HL-60 (cell line): ENCODE measurements around the gene SMG1.

Source experiments
- DNase-seq, 2 experiments: peaks; one replicate each; pipeline ENCODE4 v3.0.0-alpha.2; 2010 to 2020; ENCODE audit warnings: low read depth in 1 of 2, low spot score in 1 of 2
- H3K27ac ChIP-seq: fragments of 250-450 bp; sonication (Bioruptor Pico); replicated peaks from 2 replicates; pipeline ENCODE4 v1.5.1; 2020; ENCODE audit warnings: mild to moderate bottlenecking, moderate library complexity
- H3K27me3 ChIP-seq: fragments of 250-450 bp; sonication (Bioruptor Pico); 2 replicates; pipeline ENCODE4 v1.5.1; 2021; ENCODE audit warnings: mild to moderate bottlenecking, moderate library complexity; ENCODE audit not compliant: insufficient read depth, poor library complexity, severe bottlenecking
- H3K4me3 ChIP-seq: replicated peaks from 2 replicates; pipeline ENCODE4 v1.5.1; 2011; ENCODE audit warnings: mild to moderate bottlenecking, control low read depth, low read length; ENCODE audit not compliant: insufficient read depth
- CTCF ChIP-seq: IDR thresholded peaks from one replicate; pipeline ENCODE4 v1.5.1; 2011; ENCODE audit warnings: low read length, control low read depth, inconsistent platforms; ENCODE audit not compliant: insufficient read depth
- GABPA ChIP-seq: IDR thresholded peaks from 2 replicates; pipeline ENCODE4 v1.6.1; 2012; ENCODE audit warnings: low read depth
- POLR2AphosphoS5 ChIP-seq: IDR thresholded peaks from 2 replicates; pipeline ENCODE4 v1.6.1; 2012; ENCODE audit warnings: low read depth
- SPI1 ChIP-seq: IDR thresholded peaks from 2 replicates; pipeline ENCODE4 v1.6.1; 2012; ENCODE audit warnings: low read depth, mild to moderate bottlenecking, borderline replicate concordance
- TF ChIP-seq, protein P1 (sequence below): IDR thresholded peaks from 2 replicates; pipeline ENCODE4 v1.6.1; 2012; ENCODE audit warnings: low read depth; ENCODE audit not compliant: insufficient replicate concordance

Gene SMG1

GRCh38 chr16:18950469-18951185 lies 24.4 kb upstream of the SMG1 start:
- Histone ChIP-seq H3K4me3 (no peak overlapping the region), H3K27me3 (no peaks in the 10 kb centered on the region), H3K27ac (no peak overlapping the region)
- DNase-seq: no peak
- TF ChIP-seq GABPA: no peak

- DNase-seq: no peak
- Histone ChIP-seq H3K4me3 (no peak overlapping the region), H3K27me3 (no peaks in the 10 kb centered on the region), H3K27ac (no peak overlapping the region)
- TF ChIP-seq, protein P1, sequence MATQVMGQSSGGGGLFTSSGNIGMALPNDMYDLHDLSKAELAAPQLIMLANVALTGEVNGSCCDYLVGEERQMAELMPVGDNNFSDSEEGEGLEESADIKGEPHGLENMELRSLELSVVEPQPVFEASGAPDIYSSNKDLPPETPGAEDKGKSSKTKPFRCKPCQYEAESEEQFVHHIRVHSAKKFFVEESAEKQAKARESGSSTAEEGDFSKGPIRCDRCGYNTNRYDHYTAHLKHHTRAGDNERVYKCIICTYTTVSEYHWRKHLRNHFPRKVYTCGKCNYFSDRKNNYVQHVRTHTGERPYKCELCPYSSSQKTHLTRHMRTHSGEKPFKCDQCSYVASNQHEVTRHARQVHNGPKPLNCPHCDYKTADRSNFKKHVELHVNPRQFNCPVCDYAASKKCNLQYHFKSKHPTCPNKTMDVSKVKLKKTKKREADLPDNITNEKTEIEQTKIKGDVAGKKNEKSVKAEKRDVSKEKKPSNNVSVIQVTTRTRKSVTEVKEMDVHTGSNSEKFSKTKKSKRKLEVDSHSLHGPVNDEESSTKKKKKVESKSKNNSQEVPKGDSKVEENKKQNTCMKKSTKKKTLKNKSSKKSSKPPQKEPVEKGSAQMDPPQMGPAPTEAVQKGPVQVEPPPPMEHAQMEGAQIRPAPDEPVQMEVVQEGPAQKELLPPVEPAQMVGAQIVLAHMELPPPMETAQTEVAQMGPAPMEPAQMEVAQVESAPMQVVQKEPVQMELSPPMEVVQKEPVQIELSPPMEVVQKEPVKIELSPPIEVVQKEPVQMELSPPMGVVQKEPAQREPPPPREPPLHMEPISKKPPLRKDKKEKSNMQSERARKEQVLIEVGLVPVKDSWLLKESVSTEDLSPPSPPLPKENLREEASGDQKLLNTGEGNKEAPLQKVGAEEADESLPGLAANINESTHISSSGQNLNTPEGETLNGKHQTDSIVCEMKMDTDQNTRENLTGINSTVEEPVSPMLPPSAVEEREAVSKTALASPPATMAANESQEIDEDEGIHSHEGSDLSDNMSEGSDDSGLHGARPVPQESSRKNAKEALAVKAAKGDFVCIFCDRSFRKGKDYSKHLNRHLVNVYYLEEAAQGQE: no peak
- TF ChIP-seq GABPA: no peak
- no peak for TF ChIP-seq CTCF
- TF ChIP-seq SPI1: no peak
- TF ChIP-seq POLR2AphosphoS5: no peak
These were observed 22.3 kb upstream of the SMG1 start for GRCh38 chr16:18948372-18949020.

DNA sequence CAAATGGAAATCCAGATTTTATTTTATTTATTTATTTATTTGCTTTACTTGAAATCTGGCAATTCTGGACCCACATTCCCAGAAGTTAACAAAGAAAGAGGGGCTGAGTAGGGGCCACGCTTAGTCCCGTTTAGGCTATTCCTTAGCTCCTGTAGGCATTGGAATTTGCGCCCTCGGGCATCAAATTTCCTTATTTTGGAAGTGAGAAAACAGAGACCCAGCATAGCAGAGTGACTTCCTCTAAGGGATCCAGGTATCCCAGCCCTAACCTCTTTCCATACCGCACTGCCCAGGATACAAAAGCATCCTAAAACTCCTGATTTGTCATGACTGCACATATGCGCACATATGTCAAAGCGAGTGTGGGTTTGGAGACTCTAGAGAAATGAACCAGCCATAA lies 19.0 kb upstream of the SMG1 start:
- no peak overlapping the region for H3K27ac ChIP-seq
- TF ChIP-seq POLR2AphosphoS5 (no peak), GABPA (no peak), SPI1 (no peak), CTCF (no peak)
- TF ChIP-seq, protein P1: no peak
- DNase-seq: no peak
- H3K4me3 ChIP-seq: no peak overlapping the region
- H3K27me3 ChIP-seq: no peaks in the 10 kb centered on the region

- no peak overlapping the region for H3K4me3 ChIP-seq
- H3K27me3 ChIP-seq: no peaks in the 10 kb centered on the region
- DNase-seq: no peak
- H3K27ac ChIP-seq: no peak overlapping the region
- TF ChIP-seq GABPA (no peak), SPI1 (no peak), POLR2AphosphoS5 (no peak), CTCF (no peak)
- TF ChIP-seq, protein P1: no peak
These were observed 17.2 kb upstream of the SMG1 start for GRCh38 chr16:18943414-18943813.
